PC-3 (cell line): ENCODE measurements around the gene CARTPT. TPM values are rescaled to one million over a fixed set of nuclear protein-coding genes. Genes with fewer than 3 reads are reported as not detected.

ENCODE experiments used
- ATAC-seq: fragments of 200-7000 bp; cut with Tn5 transposase; 2 replicates; pipeline ENCODE4 v1.9.1; 2020; ENCODE audit warnings: mild to moderate bottlenecking, moderate library complexity
- BruUV-seq: library from RNA; stranded (reverse); fragments of 400-500 nt; replicated peaks from 2 replicates; lab custom pipeline; 2021; lab: Mats Ljungman, UMichigan
- CTCF ChIA-PET: fragments of 300-600 bp; sonication (Branson Sonifier 250); formaldehyde crosslinking; loops from one replicate; lab custom pipeline; 2022; ENCODE audit warnings: antibody characterized with exemption; lab: Charles Lee
- POLR2A ChIA-PET: fragments of 300-600 bp; sonication (Branson Sonifier 250); formaldehyde crosslinking; loops from one replicate; lab custom pipeline; 2022; ENCODE audit warnings: antibody characterized with exemption; ENCODE audit not compliant: unreplicated experiment; lab: Charles Lee
- DNase-seq: peaks from one replicate; pipeline ENCODE4 v3.0.0-alpha.2; 2015
- H2AFZ ChIP-seq: fragments of 300-600 bp; sonication (generic); 2 replicates; pipeline ENCODE4 v1.6.0; 2016; ENCODE audit warnings: antibody characterized with exemption, low read length
- H3F3A ChIP-seq: fragments of 300-600 bp; sonication (generic); one replicate; pipeline ENCODE4 v1.6.0; 2017; ENCODE audit warnings: antibody characterized with exemption, low read length, control low read depth, mild to moderate bottlenecking; ENCODE audit not compliant: unreplicated experiment
- H3K27ac ChIP-seq: fragments of 300-600 bp; sonication (generic); 2 replicates; pipeline ENCODE4 v1.5.1; 2016; ENCODE audit warnings: mild to moderate bottlenecking, low read length
- H3K27me3 ChIP-seq: fragments of 300-600 bp; sonication (generic); 2 replicates; pipeline ENCODE4 v1.6.1; 2016; ENCODE audit warnings: low read length, mixed read lengths
- H3K36me3 ChIP-seq: fragments of 300-600 bp; sonication (generic); 2 replicates; pipeline ENCODE4 v1.6.1; 2016; ENCODE audit warnings: low read depth, mixed run types, low read length, mixed read lengths
- H3K4me1 ChIP-seq: fragments of 300-600 bp; sonication (generic); 2 replicates; pipeline ENCODE4 v1.5.1; 2016; ENCODE audit warnings: low read length; ENCODE audit not compliant: insufficient read depth
- H3K4me2 ChIP-seq: fragments of 300-600 bp; sonication (generic); 2 replicates; pipeline ENCODE4 v1.6.0; 2016; ENCODE audit warnings: low read length
- H3K4me3 ChIP-seq: fragments of 300-600 bp; sonication (generic); 2 replicates; pipeline ENCODE4 v1.5.1; 2016; ENCODE audit warnings: mild to moderate bottlenecking, low read length, mixed read lengths
- H3K79me2 ChIP-seq: fragments of 300-600 bp; sonication (generic); 2 replicates; pipeline ENCODE4 v1.6.1; 2017; ENCODE audit warnings: low read length, mixed read lengths
- H3K9ac ChIP-seq: fragments of 300-600 bp; sonication (generic); 2 replicates; pipeline ENCODE4 v1.6.0; 2016; ENCODE audit warnings: mild to moderate bottlenecking, low read length
- H3K9me2 ChIP-seq: fragments of 300-600 bp; sonication (generic); replicated peaks from 2 replicates; pipeline ENCODE4 v1.6.1; 2016; ENCODE audit warnings: mixed run types, low read length, mixed read lengths
- H3K9me3 ChIP-seq: fragments of 300-600 bp; sonication (generic); 2 replicates; pipeline ENCODE4 v1.6.1; 2016; ENCODE audit warnings: low read length, mixed read lengths
- H4K20me1 ChIP-seq: fragments of 300-600 bp; sonication (generic); 2 replicates; pipeline ENCODE4 v1.6.1; 2016; ENCODE audit warnings: low read length, mixed read lengths
- EZH2 ChIP-seq: fragments of 300-600 bp; sonication (generic); IDR thresholded peaks from one replicate; pipeline ENCODE4 v1.6.1; 2017; ENCODE audit warnings: antibody characterized with exemption, mild to moderate bottlenecking, low read length; ENCODE audit not compliant: unreplicated experiment
- EZH2phosphoT487 ChIP-seq: fragments of 300-600 bp; sonication (generic); IDR thresholded peaks from 2 replicates; pipeline ENCODE4 v1.6.1; 2018; ENCODE audit warnings: mild to moderate bottlenecking, antibody characterized with exemption, low read length, borderline replicate concordance
- intact Hi-C: fragments of 100-400 bp; cut with micrococcal nuclease; formaldehyde crosslinking; loops from 2 replicates; pipeline ENCODE4 v1.9.0; 2023
- total RNA-seq: library from RNA; depleted of rRNA; stranded (reverse); fragments of >200 nt; gene quantifications from 2 replicates; pipeline ENCODE4 v1.2.3, GENCODE V29; 2014
- TF ChIP-seq, protein P1 (sequence below): fragments of 300-600 bp; sonication (generic); conservative IDR thresholded peaks from 2 replicates; pipeline ENCODE4 v1.5.1; 2017; ENCODE audit warnings: antibody characterized with exemption, low read depth, mild to moderate bottlenecking, low read length

CARTPT gene
- total RNA-seq, 1 experiment from 2014 or later = not detected

DNA sequence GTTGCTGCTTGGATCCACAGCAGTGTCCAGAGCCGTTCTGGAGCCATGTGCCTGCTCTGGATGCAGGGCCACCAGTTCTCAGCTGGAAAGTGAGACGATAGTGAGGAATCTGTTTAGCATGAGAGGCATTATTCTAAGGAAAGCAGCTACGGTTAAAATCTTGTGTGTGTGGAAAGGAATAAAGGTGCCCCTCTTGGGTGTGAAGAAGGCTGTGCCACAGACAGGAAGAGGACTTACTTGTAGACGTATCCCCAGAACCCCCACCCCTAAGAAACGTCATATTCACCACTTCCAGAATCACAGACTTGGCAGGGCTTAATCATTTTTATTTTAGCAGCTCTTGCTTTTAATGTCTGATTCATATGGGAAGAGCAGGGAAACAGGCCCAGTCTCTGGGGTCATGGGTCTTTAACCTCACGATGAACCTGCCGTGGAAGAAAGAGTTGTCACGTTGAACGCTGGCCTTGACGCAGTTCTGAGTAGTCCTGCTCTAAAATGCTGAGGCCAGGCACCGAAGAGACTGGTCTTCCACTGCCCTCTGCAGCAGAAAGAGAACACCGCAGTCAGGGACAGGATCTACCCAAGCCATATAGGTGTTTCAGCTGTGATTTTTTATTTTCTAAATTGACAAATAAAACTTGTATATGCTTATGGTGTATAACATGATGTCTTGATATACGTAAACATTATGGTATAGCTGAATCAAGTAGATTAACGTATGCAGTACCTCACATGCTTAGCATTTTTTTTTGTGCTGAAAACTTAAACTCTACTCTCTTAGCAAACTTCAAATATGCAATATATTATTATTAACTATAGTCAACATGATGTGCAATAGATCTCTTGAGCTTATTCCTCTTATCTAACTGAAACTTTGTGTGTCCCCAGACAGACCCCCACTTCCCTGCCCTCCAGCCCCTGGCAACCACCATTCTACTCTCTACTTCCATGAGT lies 38.8 kb downstream of the CARTPT start:
- no peaks in the 10 kb centered on the region for H4K20me1 ChIP-seq
- intact Hi-C loops = loop anchor here (5.0 to 10.0 kb wide), 3 partner anchors 223 to 301 kb away; partner anchors contain the start of gene BDP1
- H3F3A ChIP-seq = no peaks in the 10 kb centered on the region
- peak overlapping the region; percentile 50 for H3K4me3 ChIP-seq
- DNase-seq (peak; percentile 72), ATAC-seq (peak; percentile 100)
- H3K4me1 ChIP-seq = no peaks in the 10 kb centered on the region
- H3K27ac ChIP-seq = no peak overlapping the region
- CTCF ChIA-PET = no interaction called here
- H3K9me2 ChIP-seq = no peaks in the 10 kb centered on the region
- no peaks in the 10 kb centered on the region for H3K36me3 ChIP-seq
- no peaks in the 10 kb centered on the region for H3K9me3 ChIP-seq
- no peaks in the 10 kb centered on the region for H3K79me2 ChIP-seq
- H3K27me3 ChIP-seq = peaks cover 4% of the 10 kb centered on the region; the same call in 1 of the 2 replicates
- POLR2A ChIA-PET = interaction anchor here (0.6 kb wide), 1 partner anchor 195 kb away, joined by 3 read pairs; no protein-coding TSS in a partner anchor
- H3K9ac ChIP-seq = no peak overlapping the region
- TF ChIP-seq EZH2 = no peak
- TF ChIP-seq, protein P1, sequence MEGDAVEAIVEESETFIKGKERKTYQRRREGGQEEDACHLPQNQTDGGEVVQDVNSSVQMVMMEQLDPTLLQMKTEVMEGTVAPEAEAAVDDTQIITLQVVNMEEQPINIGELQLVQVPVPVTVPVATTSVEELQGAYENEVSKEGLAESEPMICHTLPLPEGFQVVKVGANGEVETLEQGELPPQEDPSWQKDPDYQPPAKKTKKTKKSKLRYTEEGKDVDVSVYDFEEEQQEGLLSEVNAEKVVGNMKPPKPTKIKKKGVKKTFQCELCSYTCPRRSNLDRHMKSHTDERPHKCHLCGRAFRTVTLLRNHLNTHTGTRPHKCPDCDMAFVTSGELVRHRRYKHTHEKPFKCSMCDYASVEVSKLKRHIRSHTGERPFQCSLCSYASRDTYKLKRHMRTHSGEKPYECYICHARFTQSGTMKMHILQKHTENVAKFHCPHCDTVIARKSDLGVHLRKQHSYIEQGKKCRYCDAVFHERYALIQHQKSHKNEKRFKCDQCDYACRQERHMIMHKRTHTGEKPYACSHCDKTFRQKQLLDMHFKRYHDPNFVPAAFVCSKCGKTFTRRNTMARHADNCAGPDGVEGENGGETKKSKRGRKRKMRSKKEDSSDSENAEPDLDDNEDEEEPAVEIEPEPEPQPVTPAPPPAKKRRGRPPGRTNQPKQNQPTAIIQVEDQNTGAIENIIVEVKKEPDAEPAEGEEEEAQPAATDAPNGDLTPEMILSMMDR = peak; percentile 80
- H2AFZ ChIP-seq = peak overlapping the region; percentile 72
- BruUV-seq = no TSS peak
- peak overlapping the region; percentile 69 for H3K4me2 ChIP-seq

- intact Hi-C loops = no loop called here
Measured at GRCh38 chr5:71762826-71763225, 43.8 kb downstream of the CARTPT start.

More at GRCh38 chr5:71762826-71763225, 43.8 kb downstream of the CARTPT start:
- Histone ChIP-seq H2AFZ (no peak overlapping the region), H3K9me2 (no peaks in the 10 kb centered on the region), H3K4me3 (no peak overlapping the region), H3K36me3 (no peaks in the 10 kb centered on the region), H3K27me3 (peaks cover 4% of the 10 kb centered on the region; the same call in 1 of the 2 replicates), H3K9ac (no peak overlapping the region), H4K20me1 (no peaks in the 10 kb centered on the region), H3K4me2 (no peak overlapping the region), H3F3A (no peaks in the 10 kb centered on the region), H3K27ac (no peak overlapping the region), H3K9me3 (no peaks in the 10 kb centered on the region), H3K4me1 (peaks cover 2% of the 10 kb centered on the region; the same call in 1 of the 2 replicates), H3K79me2 (no peaks in the 10 kb centered on the region)
- no peak for ATAC-seq
- BruUV-seq = no TSS peak
- TF ChIP-seq, protein P1 = no peak
- no peak for TF ChIP-seq EZH2
- TF ChIP-seq EZH2phosphoT487 = no peak
- POLR2A ChIA-PET = no interaction called here
- DNase-seq = no peak
- CTCF ChIA-PET = no interaction called here
